Astrocyte of the hippocampus (primary cell): ENCODE results near the gene SCN3B.

Experiments used
- DNase-seq: peaks from one replicate; pipeline ENCODE4 v3.0.0; 2011; ENCODE audit warnings: low read depth, low spot score

Gene SCN3B

DNA sequence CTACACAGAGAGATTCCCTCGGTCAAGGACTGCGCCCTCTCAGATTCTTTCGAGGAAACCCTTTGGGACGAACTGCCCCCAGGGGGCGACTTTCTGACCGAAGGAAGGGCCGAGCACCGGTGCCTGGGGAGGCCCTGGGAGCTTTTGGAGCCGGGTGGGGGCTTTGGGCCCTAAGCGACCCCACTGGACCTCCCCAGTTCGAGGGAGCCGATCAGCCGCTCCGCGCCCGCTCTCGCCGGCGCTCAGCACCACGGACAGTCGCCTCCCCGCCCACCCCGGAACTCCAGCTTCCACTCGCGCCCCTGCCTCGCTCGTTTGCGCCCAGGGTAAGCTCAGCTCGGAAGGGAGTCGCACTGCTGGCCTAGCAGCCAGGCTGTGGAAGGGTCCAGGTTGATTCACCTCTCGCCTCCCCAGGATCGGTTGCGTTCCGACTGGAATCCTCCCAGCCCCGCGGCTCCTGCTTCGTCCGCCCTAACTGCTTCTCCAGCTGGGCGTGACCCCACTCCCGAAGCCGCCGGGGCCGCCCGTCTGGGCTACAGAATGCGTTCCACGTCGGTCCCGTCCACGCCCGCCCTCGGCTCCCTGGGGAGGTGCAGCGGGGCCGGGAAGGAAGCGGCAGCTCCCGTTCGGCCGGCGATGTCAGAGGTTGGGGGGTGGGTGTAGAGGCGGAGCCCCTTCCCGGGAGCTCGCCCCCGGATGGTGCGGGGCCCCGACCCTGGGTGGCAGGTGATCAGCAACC lies 428 bp downstream of the SCN3B start:
- peak; percentile 82 for DNase-seq

DNA sequence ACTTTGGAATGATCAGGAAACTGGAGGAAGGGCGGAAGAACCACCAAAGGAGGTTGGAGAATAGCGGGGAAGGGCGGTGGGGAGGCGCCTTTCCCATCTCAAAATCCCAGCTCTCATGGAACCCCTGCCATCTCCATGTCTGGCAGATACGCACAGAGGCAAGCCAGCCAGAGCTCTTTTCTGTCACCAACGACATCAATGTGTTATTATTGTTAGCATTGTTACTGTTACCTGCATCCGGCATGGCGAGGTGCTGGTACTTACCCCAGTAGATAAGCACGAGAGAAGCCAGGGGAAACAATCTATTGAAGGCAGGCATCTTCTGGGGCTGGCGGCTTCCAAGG lies 969 bp downstream of the SCN3B start:
- no peak for DNase-seq

DNA sequence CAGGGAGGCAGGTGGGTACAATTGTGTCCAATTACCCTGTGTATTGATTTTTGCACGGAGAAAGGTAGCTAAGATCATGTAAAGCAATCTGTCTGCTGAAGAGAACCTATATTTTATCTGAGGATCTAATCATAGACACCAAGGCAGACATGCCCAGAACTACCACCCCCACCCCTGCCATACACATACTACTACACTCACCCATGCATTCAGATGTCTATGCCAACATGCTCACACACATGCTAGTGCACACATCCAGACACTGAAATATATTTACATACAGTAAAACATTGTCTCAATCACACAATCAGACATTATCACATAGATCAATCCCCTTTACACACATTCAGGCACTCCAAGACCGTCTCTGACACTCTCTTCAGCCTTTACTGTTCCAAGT lies 1.8 kb downstream of the SCN3B start:
- no peak for DNase-seq

GRCh38 chr11:123650901-123651300 lies 3.5 kb downstream of the SCN3B start:
- no peak for DNase-seq

DNA sequence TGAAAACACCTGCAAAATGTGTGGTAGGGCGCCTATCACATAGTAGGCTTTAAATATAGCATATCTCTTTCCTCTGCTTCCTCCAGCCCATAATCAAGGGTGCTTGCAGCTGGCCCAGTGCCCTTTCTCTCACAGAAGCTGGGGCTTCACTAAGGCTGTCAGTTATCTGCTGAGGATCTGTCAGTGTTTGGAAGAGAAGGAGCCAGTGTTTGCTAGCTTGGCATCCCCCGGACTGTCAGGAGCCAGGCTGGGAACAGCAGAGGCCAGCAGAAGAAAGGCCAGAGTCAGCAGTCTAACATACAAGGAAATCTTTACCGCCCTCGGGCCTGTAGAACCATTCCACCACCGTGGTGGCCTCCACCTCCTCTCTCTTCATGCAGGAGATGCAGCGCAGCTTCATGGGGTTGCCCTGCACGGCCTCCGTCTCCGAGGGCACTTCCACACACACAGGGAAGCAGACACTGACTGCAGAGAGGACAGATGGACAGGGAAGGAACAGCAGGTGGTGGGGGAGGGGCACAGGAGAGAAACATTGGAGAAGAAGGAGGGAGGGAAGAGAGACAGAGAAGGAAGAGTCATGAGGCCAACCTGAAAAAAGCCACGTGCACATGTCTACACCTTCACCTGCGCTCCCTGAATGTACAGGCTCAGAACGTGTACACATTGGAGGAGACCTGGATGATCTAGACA lies 9.0 kb downstream of the SCN3B start:
- no peak for DNase-seq

- no peak for DNase-seq
Observed at GRCh38 chr11:123642435-123642834, 12.0 kb downstream of the SCN3B start.

DNA sequence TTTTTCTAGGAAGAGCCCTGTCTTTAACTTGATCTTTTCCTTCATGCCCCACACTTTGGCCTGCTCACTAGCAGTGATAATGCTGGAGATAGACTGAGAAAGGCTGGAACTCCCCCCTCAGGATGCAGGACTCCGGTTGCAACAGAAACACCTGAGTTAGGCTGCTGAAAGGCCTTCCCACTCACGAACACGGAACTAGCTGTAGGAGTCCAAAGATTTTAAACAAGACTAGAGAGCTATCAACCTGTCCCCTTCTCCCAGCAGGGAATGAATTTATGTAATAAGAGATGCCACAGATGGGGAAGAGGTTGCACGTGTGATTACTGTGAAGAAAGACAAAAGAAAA lies 13.0 kb downstream of the SCN3B start:
- DNase-seq, result no peak

DNA sequence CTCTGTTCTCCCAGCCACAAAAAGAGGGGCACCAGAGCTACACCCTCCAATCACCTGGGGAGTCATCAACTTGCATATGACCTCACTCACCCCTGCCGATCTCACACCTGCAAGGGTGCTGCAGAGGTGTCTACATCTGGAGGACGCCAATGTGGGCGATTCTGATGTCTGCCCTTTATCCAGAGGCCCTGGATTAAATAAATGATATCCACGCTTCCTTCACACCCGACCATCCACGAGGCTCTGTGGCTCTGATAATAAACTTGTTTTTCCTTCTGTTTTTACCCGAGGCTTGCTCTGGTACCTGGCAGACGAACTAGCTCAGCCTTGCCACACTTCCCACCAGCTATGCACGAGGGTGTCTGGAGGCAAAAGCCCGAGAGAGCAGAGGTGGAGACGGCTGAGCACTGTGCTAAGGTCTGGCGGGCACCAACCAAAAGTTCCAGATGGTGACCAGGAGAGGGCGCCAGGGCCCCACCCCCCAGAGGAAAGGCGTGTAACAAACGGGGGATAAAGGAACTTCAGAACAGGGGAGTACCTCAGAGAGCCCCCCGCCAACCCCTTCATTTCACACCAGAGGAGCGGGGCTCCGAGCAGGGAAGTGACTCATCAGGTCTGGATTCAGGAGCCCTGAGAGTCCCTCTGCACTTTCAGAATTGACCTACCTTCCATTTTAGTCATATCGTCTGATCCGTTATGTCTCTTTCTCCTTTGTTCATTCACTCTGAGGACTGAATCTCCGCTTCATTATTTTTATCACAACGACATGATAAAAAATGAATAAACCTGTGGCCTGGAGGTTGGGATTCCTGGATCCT lies 13.5 kb downstream of the SCN3B start:
- DNase-seq, result peak; percentile 64

GRCh38 chr11:123640029-123640428 lies 14.4 kb downstream of the SCN3B start:
- DNase-seq, result no peak

- no peak for DNase-seq
Observed at GRCh38 chr11:123630126-123630608, 24.3 kb downstream of the SCN3B start.

DNA sequence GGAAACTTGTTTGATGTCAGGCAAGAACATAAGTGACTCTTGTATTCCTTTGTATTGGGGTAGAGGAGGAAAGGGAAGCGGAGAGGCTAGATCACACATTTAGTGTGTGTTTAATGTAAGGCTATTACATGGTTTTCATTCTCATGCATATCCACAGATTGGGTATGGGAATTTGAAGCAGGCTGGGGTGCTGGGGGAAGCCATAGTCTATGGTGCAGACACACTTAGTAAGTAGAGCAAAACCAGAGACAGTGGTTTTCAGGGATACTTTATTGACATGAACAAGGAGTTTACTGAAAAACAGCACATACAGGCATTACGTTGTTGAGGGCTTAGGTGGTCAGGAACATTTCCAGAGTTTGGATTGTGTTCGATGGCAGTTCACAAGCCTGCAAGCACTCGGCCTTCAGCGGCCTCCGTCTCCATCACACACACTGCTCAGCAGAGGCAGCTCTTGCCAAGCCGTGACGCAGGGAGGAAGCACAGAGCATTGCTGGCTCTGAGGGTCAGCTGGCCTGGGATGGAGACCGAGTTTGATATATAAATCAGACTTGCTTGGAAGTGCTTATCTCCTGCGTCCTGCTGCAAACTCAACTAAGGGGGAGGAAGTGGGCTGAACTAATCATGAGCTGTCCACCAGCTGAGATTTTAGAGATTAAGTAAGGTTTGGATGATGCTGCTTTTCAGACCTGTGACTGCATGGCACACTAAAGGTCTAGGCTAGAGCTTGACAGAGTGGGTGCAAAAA lies 25.3 kb downstream of the SCN3B start:
- no peak for DNase-seq

GRCh38 chr11:123624974-123625373 lies 29.4 kb downstream of the SCN3B start:
- no peak for DNase-seq

- DNase-seq, result no peak
Observed at GRCh38 chr11:123622576-123622975, 31.8 kb downstream of the SCN3B start.

DNA sequence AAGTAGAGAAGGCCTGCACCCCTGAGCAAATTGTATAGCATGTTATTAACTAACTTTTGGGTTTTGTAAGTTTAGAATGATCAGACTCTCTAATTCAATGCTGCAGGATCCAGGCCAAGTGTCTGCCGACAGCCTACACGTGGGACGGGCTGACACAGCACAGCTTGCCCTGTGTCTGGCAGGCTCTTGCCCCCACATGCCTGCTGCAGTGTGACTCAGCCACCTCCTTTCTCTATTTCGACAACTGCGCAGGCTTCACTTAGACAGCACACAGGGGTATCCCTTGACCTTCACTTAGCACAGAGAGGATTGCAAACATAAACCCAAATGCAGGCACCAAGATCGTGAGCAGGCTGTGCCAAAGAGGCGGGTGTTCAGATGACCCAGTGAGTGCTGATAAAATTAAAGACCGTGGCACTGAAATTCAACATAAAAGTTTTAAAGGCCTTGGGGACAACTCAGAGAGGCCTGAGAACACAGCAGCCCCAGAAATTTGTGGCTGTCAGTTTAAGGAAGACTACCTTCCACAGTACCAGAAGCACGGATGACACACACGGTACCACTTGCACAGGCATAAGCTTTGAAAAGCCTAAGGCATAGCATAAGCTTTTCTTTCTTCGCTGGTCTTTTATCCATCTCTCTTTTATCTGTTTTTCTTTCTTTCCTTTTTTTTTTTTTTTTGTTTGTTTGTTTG lies 37.8 kb downstream of the SCN3B start:
- peak; percentile 82 for DNase-seq

DNA sequence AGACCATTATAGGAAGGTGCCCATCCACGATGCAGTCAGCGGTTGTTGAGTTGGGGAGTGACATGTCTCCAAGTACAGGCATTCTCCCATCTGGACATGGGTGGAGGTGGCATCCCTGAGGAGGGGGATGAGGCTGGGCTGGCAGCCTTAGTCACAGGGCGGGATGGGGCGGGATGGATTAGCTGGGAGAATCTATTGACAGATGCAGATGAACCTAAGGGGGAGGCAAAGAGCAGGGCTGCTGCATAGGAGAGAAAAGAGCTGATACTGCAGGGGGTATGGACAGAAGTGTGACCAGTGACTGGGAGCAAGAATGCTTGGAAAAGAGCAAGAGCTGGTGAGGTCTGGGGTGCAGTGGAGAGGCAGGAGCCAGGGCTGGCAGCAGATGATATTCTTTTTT lies 42.7 kb downstream of the SCN3B start:
- no peak for DNase-seq

DNA sequence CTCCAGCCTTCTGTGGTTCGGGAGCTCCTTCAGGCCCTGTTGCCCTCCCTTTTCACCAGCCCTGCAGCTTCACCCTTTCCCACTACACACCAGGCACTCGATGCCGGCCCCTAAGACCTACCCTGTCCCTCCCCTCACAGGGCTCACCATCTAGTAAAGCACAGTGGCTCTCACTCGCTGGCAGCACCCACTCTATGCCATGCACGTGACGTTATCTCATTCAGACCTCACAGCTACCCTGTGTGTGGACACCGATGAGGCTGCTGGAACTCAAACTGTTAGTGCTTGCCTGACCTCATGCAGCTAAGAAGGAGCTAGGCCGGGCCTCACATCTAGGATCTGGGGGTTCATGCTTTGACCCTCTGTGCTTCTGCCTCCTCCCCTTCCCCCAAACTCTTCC lies 45.5 kb downstream of the SCN3B start:
- DNase-seq, result no peak

DNA sequence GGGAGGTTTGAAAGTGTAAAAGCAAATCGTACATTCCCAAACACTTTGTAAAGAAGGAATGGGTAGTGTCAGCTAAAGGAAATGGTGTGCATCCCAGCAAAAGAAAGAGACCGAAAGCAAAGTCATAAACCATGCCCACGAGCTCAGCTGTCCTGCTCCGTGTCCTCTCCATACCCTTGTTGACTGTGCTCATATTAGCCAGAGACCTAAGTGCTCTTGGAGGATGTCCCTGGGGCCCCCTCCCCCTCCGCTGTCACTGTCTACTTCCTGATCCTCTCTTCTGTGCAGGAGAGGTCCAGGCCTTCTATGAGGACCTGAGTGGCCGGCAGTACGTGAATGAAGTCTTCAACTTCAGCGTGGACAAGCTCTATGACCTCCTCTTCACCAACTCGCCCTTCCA lies 46.1 kb downstream of the SCN3B start:
- DNase-seq, result no peak

- DNase-seq, result no peak
Observed at GRCh38 chr11:123607781-123608180, 46.6 kb downstream of the SCN3B start.

- DNase-seq, result no peak
Observed at GRCh38 chr11:123603666-123604065, 50.8 kb downstream of the SCN3B start.

DNA sequence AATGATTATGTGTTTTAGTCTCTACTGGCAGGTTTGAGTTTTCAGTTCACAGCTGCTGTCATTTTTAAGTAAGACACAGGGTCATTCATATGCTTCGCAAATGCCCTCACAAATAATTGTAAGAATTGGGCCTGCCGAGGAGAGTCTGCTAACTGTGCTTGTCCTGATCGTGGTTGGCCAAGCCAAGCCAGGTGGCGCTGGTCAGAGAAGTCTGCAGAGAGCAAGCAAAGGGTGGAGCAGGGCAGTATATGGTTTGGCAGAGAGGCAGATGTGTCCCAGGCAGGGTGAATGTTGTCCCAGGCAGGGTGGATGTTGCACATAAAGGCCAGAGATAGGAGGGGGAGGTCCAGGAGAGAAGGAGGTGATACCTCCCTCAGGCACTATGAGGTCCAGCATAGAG lies 52.7 kb downstream of the SCN3B start:
- DNase-seq, result no peak

GRCh38 chr11:123601136-123601535 lies 53.3 kb downstream of the SCN3B start:
- no peak for DNase-seq
